ENCODE data around the gene SKA2. TPM values are rescaled to one million over a fixed set of nuclear protein-coding genes. Genes with fewer than 3 reads are reported as not detected.

Gene SKA2
- total and polyA plus RNA-seq, 2 experiments from 2014 or later: 50.5 to 140 TPM

DNA sequence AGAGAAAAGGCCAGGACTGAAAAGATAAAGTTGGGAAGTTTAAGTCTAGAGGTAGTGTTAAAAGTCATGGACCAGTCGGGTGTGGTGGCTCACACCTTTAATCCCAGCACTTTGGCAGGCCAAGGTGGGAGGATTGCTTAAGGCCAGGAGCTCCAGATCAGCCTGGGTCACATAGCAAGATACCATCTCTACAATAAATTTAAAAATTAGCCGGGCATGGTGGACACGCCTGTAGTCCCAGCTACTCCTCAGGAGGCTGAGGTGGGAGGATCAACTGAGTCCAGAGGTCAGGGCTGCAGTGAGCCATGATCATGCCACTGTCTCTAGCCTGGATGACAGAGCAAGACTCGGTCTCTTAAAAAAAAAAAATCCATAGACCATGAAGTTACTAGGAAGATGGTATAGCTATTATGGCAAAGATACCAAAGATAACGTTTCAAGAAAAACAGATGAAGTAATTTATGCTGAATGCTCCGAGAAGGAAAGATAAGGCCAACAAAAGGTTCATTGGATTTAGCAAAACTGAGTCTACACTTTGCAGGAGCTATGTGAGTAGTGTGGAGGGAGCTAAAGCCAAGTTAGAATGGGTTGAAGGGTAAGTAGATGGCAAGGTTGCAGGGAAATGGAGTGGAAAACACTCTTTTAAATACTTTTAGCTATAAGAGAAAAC, 60.0 kb downstream of the SKA2 start (continued):
- TF ChIP-seq, protein P1, sequence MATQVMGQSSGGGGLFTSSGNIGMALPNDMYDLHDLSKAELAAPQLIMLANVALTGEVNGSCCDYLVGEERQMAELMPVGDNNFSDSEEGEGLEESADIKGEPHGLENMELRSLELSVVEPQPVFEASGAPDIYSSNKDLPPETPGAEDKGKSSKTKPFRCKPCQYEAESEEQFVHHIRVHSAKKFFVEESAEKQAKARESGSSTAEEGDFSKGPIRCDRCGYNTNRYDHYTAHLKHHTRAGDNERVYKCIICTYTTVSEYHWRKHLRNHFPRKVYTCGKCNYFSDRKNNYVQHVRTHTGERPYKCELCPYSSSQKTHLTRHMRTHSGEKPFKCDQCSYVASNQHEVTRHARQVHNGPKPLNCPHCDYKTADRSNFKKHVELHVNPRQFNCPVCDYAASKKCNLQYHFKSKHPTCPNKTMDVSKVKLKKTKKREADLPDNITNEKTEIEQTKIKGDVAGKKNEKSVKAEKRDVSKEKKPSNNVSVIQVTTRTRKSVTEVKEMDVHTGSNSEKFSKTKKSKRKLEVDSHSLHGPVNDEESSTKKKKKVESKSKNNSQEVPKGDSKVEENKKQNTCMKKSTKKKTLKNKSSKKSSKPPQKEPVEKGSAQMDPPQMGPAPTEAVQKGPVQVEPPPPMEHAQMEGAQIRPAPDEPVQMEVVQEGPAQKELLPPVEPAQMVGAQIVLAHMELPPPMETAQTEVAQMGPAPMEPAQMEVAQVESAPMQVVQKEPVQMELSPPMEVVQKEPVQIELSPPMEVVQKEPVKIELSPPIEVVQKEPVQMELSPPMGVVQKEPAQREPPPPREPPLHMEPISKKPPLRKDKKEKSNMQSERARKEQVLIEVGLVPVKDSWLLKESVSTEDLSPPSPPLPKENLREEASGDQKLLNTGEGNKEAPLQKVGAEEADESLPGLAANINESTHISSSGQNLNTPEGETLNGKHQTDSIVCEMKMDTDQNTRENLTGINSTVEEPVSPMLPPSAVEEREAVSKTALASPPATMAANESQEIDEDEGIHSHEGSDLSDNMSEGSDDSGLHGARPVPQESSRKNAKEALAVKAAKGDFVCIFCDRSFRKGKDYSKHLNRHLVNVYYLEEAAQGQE (IDR thresholded peaks at IDR 0.05; ENCODE audit: unreplicated experiment): no peak
- no peak for TF ChIP-seq ZNF331 (CRISPR knock-in tag; IDR thresholded peaks at IDR 0.05; ENCODE audit: low read depth)
- no peak for TF ChIP-seq POLR2AphosphoS5 (IDR thresholded peaks at IDR 0.05; ENCODE audit: low read depth)
- TF ChIP-seq, protein P2, sequence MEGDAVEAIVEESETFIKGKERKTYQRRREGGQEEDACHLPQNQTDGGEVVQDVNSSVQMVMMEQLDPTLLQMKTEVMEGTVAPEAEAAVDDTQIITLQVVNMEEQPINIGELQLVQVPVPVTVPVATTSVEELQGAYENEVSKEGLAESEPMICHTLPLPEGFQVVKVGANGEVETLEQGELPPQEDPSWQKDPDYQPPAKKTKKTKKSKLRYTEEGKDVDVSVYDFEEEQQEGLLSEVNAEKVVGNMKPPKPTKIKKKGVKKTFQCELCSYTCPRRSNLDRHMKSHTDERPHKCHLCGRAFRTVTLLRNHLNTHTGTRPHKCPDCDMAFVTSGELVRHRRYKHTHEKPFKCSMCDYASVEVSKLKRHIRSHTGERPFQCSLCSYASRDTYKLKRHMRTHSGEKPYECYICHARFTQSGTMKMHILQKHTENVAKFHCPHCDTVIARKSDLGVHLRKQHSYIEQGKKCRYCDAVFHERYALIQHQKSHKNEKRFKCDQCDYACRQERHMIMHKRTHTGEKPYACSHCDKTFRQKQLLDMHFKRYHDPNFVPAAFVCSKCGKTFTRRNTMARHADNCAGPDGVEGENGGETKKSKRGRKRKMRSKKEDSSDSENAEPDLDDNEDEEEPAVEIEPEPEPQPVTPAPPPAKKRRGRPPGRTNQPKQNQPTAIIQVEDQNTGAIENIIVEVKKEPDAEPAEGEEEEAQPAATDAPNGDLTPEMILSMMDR (conservative IDR thresholded peaks at IDR 0.05; ENCODE audit: low read depth in 2 of 2): no peak
- no peak for TF ChIP-seq JUNB (IDR thresholded peaks at IDR 0.05; ENCODE audit: unreplicated experiment)
- no peak for TF ChIP-seq EZH2phosphoT487 (IDR thresholded peaks at IDR 0.05; ENCODE audit: unreplicated experiment)

DNA sequence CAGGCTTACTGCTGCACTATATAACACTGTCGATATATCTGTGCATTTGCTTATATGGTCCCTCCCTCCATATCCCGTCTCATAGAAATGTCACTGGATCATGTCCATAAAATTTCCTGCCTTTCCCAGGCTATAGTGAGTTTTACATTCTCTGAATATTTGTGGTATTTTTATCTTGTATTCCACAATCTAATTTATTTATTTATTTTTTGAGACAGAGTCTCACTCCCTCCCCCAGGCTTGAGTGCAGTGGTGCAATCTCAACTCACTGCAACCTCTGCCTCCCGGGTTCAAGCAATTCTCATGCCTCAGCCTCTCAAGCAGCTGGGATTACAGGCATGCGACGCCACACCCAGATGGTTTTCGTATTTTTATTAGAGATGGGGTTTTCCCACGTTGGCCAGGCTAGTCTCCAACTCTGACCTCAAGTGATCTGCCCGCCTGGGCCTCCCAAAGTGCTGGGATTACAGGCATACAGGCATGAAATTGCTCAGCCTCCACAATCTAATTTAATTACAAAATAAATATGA, 61.2 kb downstream of the SKA2 start:
- H3K79me2 ChIP-seq (replicated peaks; ENCODE audit: insufficient read depth): peaks cover 81% of the 10 kb centered on the region
- DNase-seq (ENCODE audit: low spot score): no peak
- no peak overlapping the region for H3K27ac ChIP-seq (ENCODE audit: low read depth)
- no peaks in the 10 kb centered on the region for H3K27me3 Mint-ChIP-seq (ENCODE audit: insufficient read depth, low read depth, poor library complexity)
- no peak overlapping the region for H3K4me3 Mint-ChIP-seq
- peaks cover 28% of the 10 kb centered on the region for H4K20me1 ChIP-seq (replicated peaks; ENCODE audit: insufficient read depth)
- no peak overlapping the region for H2AFZ ChIP-seq
- no peak overlapping the region for H3K4me3 ChIP-seq
- H3K9me3 Mint-ChIP-seq: no peaks in the 10 kb centered on the region
- no peaks in the 10 kb centered on the region for H3K4me1 Mint-ChIP-seq
- no peaks in the 10 kb centered on the region for H3K9me2 ChIP-seq (ENCODE audit: insufficient read depth)
- H3K4me1 ChIP-seq (ENCODE audit: insufficient read depth): no peaks in the 10 kb centered on the region
- H3K4me2 ChIP-seq: no peak overlapping the region
- H3K27ac Mint-ChIP-seq: no peak overlapping the region
- peaks cover 1% of the 10 kb centered on the region for H3K36me3 ChIP-seq (ENCODE audit: insufficient read depth)
- no peaks in the 10 kb centered on the region for H3K27me3 ChIP-seq (ENCODE audit: insufficient read depth)
- no peak for ATAC-seq
- peaks cover 8% of the 10 kb centered on the region; the same call in 2 of the 3 replicates for H3K36me3 Mint-ChIP-seq (ENCODE audit: low read depth)
- no peaks in the 10 kb centered on the region for H3F3A ChIP-seq (replicated peaks; ENCODE audit: low read depth)
- TF ChIP-seq, protein P1 (IDR thresholded peaks at IDR 0.05; ENCODE audit: unreplicated experiment): no peak
- TF ChIP-seq EZH2 (IDR thresholded peaks at IDR 0.05; ENCODE audit: low read depth, unreplicated experiment) (no peak), ZNF331 (CRISPR knock-in tag; IDR thresholded peaks at IDR 0.05; ENCODE audit: low read depth) (no peak), EZH2phosphoT487 (IDR thresholded peaks at IDR 0.05; ENCODE audit: unreplicated experiment) (no peak), STAT1 (IDR thresholded peaks at IDR 0.05; ENCODE audit: unreplicated experiment) (no peak), POLR2AphosphoS5 (IDR thresholded peaks at IDR 0.05; ENCODE audit: low read depth) (no peak), JUNB (IDR thresholded peaks at IDR 0.05; ENCODE audit: unreplicated experiment) (no peak), NANOG (IDR thresholded peaks at IDR 0.05; ENCODE audit: borderline replicate concordance) (no peak), ZNF114 (CRISPR knock-in tag; IDR thresholded peaks at IDR 0.05) (no peak)
- TF ChIP-seq, protein P2 (conservative IDR thresholded peaks at IDR 0.05; ENCODE audit: low read depth in 2 of 2): no peak
- TF ChIP-seq, protein P3, sequence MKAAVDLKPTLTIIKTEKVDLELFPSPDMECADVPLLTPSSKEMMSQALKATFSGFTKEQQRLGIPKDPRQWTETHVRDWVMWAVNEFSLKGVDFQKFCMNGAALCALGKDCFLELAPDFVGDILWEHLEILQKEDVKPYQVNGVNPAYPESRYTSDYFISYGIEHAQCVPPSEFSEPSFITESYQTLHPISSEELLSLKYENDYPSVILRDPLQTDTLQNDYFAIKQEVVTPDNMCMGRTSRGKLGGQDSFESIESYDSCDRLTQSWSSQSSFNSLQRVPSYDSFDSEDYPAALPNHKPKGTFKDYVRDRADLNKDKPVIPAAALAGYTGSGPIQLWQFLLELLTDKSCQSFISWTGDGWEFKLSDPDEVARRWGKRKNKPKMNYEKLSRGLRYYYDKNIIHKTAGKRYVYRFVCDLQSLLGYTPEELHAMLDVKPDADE (IDR thresholded peaks at IDR 0.05): no peak

Measured in GM23338 (cell line).